K562 (cell line): ENCODE data around the gene ROBO2. TPM values are rescaled to one million over a fixed set of nuclear protein-coding genes. Genes with fewer than 3 reads are reported as not detected.

ENCODE experiments used
- ATAC-seq: fragments of 200-7000 bp; cut with Tn5 transposase; 3 replicates; pipeline ENCODE4 v1.9.1; 2020; ENCODE audit warnings: moderate library complexity
- BruUV-seq: library from RNA; stranded (reverse); fragments of 400-500 nt; replicated peaks from 2 replicates; lab custom pipeline; 2021; lab: Mats Ljungman, UMichigan
- CTCF ChIA-PET: fragments of 300-600 bp; formaldehyde crosslinking; extraction: SDS; loops from one replicate; lab custom pipeline; 2021; ENCODE audit warnings: low intra/inter-chr PET ratio; lab: Yijun Ruan, JAX
- POLR2A ChIA-PET: fragments of 300-600, 350-650 bp; sonication (Branson Sonifier 250); formaldehyde crosslinking; extraction: SDS; loops from one replicate; lab custom pipeline; 2021; ENCODE audit warnings: antibody characterized with exemption, inconsistent platforms; lab: Yijun Ruan, JAX
- DNase-seq, 4 experiments: peaks; one replicate each; pipeline versions ENCODE4 v3.0.0 to v3.0.0-alpha.2; 2011 to 2018; ENCODE audit warnings: low spot score in 3 of 4, mixed read lengths in 3 of 4; ENCODE audit errors: extremely low read depth in 1 of 4
- FAIRE-seq: peaks from 2 replicates; lab custom pipeline; 2011; peaks lifted over from hg19 to GRCh38; lab: Jason Lieb, UNC
- H2AFZ ChIP-seq: 2 replicates; pipeline ENCODE4 v1.6.0; 2011; ENCODE audit warnings: low read depth, low read length, control low read depth, inconsistent platforms
- H3K27ac ChIP-seq: fragments of 200-600 bp; 3 replicates; pipeline ENCODE4 v1.8.0; 2011; ENCODE audit warnings: low read depth, mild to moderate bottlenecking, control low read depth, inconsistent platforms, low read length, moderate library complexity, mixed read lengths; ENCODE audit errors: extremely low read depth
- H3K27me3 ChIP-seq, 2 experiments: fragments of 300-600 bp in 1 of 2; 2 replicates in 1 of 2; 3 replicates in 1 of 2; pipeline versions ENCODE4 v1.6.0 to v1.8.0; 2011; ENCODE audit warnings: inconsistent platforms in 2 of 2, low read length in 2 of 2, mild to moderate bottlenecking in 1 of 2, mixed read lengths in 1 of 2, moderate library complexity in 1 of 2; ENCODE audit not compliant: control insufficient read depth in 2 of 2, insufficient read depth in 2 of 2
- H3K36me3 ChIP-seq: fragments of 300-600 bp; 3 replicates; pipeline ENCODE4 v1.8.0; 2011; ENCODE audit warnings: mild to moderate bottlenecking, low read length, inconsistent platforms; ENCODE audit not compliant: control insufficient read depth, insufficient read depth
- H3K4me1 ChIP-seq, 2 experiments: fragments of 200-600 bp in 1 of 2; replicated peaks in 1 of 2; 2 replicates in 1 of 2; 3 replicates in 1 of 2; pipeline versions ENCODE4 v1.5.1 to v1.8.0; 2011; ENCODE audit warnings: inconsistent platforms in 2 of 2, low read length in 2 of 2, mild to moderate bottlenecking in 1 of 2, mixed read lengths in 1 of 2, moderate library complexity in 1 of 2; ENCODE audit not compliant: control insufficient read depth in 2 of 2, insufficient read depth in 2 of 2
- H3K4me2 ChIP-seq: 2 replicates; pipeline ENCODE4 v1.6.1; 2011; ENCODE audit warnings: low read length, control low read depth, inconsistent platforms, mixed read lengths; ENCODE audit not compliant: insufficient read depth
- H3K4me3 ChIP-seq: fragments of 200-600 bp; sonication (generic), shearing (Covaris generic); 2 replicates; pipeline ENCODE4 v1.5.1; 2016; ENCODE audit warnings: control low read depth, inconsistent platforms
- H3K79me2 ChIP-seq: fragments of 200-600 bp; 3 replicates; pipeline ENCODE4 v1.8.0; 2011; ENCODE audit warnings: low read length, inconsistent platforms; ENCODE audit not compliant: control insufficient read depth, insufficient read depth
- H3K9ac ChIP-seq, 2 experiments: 2 replicates each; pipeline versions ENCODE4 v1.6.0 to v1.6.1; 2011; ENCODE audit warnings: low read depth in 2 of 2, low read length in 2 of 2, control low read depth in 1 of 2, inconsistent platforms in 1 of 2, mild to moderate bottlenecking in 1 of 2, mixed read lengths in 1 of 2; ENCODE audit not compliant: insufficient read depth in 1 of 2
- H3K9me1 ChIP-seq: one replicate; pipeline ENCODE4 v1.6.0; 2011; ENCODE audit warnings: inconsistent platforms, mild to moderate bottlenecking, low read length, moderate library complexity; ENCODE audit not compliant: control insufficient read depth, insufficient read depth
- H3K9me3 ChIP-seq: replicated peaks from 2 replicates; pipeline ENCODE4 v1.5.1; 2011; ENCODE audit warnings: low read depth, low read length, inconsistent platforms; ENCODE audit not compliant: control insufficient read depth, insufficient read depth
- H4K20me1 ChIP-seq: replicated peaks from 2 replicates; pipeline ENCODE4 v1.6.1; 2011; ENCODE audit warnings: low read length, inconsistent platforms, mixed read lengths; ENCODE audit not compliant: control insufficient read depth, insufficient read depth
- BCOR ChIP-seq: fragments of 450-650 bp; IDR thresholded peaks from 2 replicates; pipeline ENCODE4 v1.6.1; 2016
- BRF2 ChIP-seq: IDR thresholded peaks from 3 replicates; pipeline ENCODE4 v1.6.1; 2011; ENCODE audit warnings: borderline replicate concordance, mild to moderate bottlenecking; ENCODE audit not compliant: insufficient read length, insufficient read depth
- MEIS2 ChIP-seq: fragments of 450-650 bp; IDR thresholded peaks from 2 replicates; pipeline ENCODE4 v1.6.1; 2014; ENCODE audit warnings: mild to moderate bottlenecking; ENCODE audit not compliant: partially characterized antibody
- PHB2 ChIP-seq: fragments of 450-650 bp; IDR thresholded peaks from 2 replicates; pipeline ENCODE4 v1.6.1; 2017; ENCODE audit warnings: low read depth
- POLR2AphosphoS5 ChIP-seq: IDR thresholded peaks from 2 replicates; pipeline ENCODE4 v1.6.1; 2011; ENCODE audit warnings: mild to moderate bottlenecking, low read depth, low read length, moderate library complexity; ENCODE audit not compliant: control insufficient read depth, insufficient read depth
- SFPQ ChIP-seq: fragments of 200-400 bp; formaldehyde crosslinking; IDR thresholded peaks from 2 replicates; pipeline ENCODE4 v1.6.1; 2017; ENCODE audit warnings: mild to moderate bottlenecking, low read depth, low read length, moderate library complexity
- SMAD1 ChIP-seq: fragments of 150-350 bp; IDR thresholded peaks from 2 replicates; pipeline ENCODE4 v1.6.1; 2014; ENCODE audit warnings: low read length, low read depth; ENCODE audit not compliant: partially characterized antibody
- SMAD3 ChIP-seq: fragments of 450-650 bp; formaldehyde crosslinking; conservative IDR thresholded peaks from 2 replicates; pipeline ENCODE4 v1.4.0; 2020; ENCODE audit warnings: mild to moderate bottlenecking
- SMARCA5 ChIP-seq: fragments of 450-650 bp; IDR thresholded peaks from 2 replicates; pipeline ENCODE4 v1.6.1; 2016
- TAF1 ChIP-seq: IDR thresholded peaks from 2 replicates; pipeline ENCODE4 v1.6.1; 2011; ENCODE audit warnings: mild to moderate bottlenecking, low read length, moderate library complexity; ENCODE audit not compliant: insufficient read depth, control insufficient read depth, severe bottlenecking; ENCODE audit errors: extremely low read depth
- XRCC5 ChIP-seq: fragments of 200-400 bp; formaldehyde crosslinking; IDR thresholded peaks from 2 replicates; pipeline ENCODE4 v1.6.1; 2017; ENCODE audit warnings: low read depth, mild to moderate bottlenecking, low read length
- YBX1 ChIP-seq: fragments of 450-650 bp; IDR thresholded peaks from 2 replicates; pipeline ENCODE4 v1.7.1; 2016; ENCODE audit warnings: mild to moderate bottlenecking
- WGBS: fragments of 100-300 bp; shearing (Covaris generic); methylation state at CpG from one replicate; pipeline ENCODE4 v1.1.6; 2016; ENCODE audit warnings: low coverage, mixed read lengths; ENCODE audit not compliant: insufficient coverage; ENCODE audit errors: missing lambda C conversion rate; 5-methylcytosine and 5-hydroxymethylcytosine counted together
- in situ Hi-C: fragments of 300-500 bp; cut with MboI; formaldehyde crosslinking; loops from 4 replicates; pipeline ENCODE4 v1.15.0; 2018; ENCODE audit warnings: inconsistent platforms, mixed read lengths
- intact Hi-C: fragments of 100-400 bp; cut with micrococcal nuclease; formaldehyde crosslinking; loops from 2 replicates; pipeline ENCODE4 v1.14.2; 2022
- polyA plus RNA-seq, 8 experiments: library from polyadenylated mRNA; depleted of rRNA in 4 of 8; stranded (reverse) in 5 of 8; unstranded in 3 of 8; fragments of >200 nt; fragmentation: Nextera tagmentation in 2 of 8; fragmentation: Illumina TruSeq in 1 of 8; extraction: Ambion mirVana in 2 of 8; extraction: Trizol in 1 of 8; gene quantifications; 2 replicates each; pipeline versions ENCODE4 v1.2.1 to v1.2.3, GENCODE V29; 2011 to 2014; ENCODE audit warnings: inconsistent platforms in 1 of 8, missing spikeins in 1 of 8
- total RNA-seq, 7 experiments: library from RNA; depleted of rRNA in 6 of 7; stranded (reverse); fragments of >200 nt in 6 of 7; fragmentation: Illumina TruSeq in 2 of 7; extraction: Trizol in 2 of 7; gene quantifications; 2 replicates each; pipeline versions ENCODE4 v1.2.1 to v1.2.3, GENCODE V29; 2011 to 2021; ENCODE audit warnings: low replicate concordance in 1 of 7
- TF ChIP-seq, protein P1 (sequence below): sonication (generic); formaldehyde crosslinking; IDR thresholded peaks from 2 replicates; pipeline ENCODE4 v1.8.1; 2023; ENCODE audit warnings: missing genetic modification reagents, mild to moderate bottlenecking, borderline replicate concordance
- TF ChIP-seq, protein P2 (sequence below), 3 experiments: fragments of 200-800 bp in 1 of 3; sonication (Bioruptor generic) in 1 of 3; sonication (generic) in 1 of 3; formaldehyde crosslinking in 1 of 3; IDR thresholded peaks; 2 replicates each; pipeline versions ENCODE4 v1.6.1 to v1.8.0; 2016 to 2022; ENCODE audit warnings: mild to moderate bottlenecking in 2 of 3, missing compliant biosample characterization in 2 of 3, missing genetic modification characterization in 2 of 3, missing genetic modification reagents in 1 of 3

Gene ROBO2
- total and polyA plus RNA-seq, 9 of the 15 experiments (the other 6 are each of a cell fraction or from before 2014, with no cell fraction given), result 0.84 to 3.0 (median 1.7) TPM

DNA sequence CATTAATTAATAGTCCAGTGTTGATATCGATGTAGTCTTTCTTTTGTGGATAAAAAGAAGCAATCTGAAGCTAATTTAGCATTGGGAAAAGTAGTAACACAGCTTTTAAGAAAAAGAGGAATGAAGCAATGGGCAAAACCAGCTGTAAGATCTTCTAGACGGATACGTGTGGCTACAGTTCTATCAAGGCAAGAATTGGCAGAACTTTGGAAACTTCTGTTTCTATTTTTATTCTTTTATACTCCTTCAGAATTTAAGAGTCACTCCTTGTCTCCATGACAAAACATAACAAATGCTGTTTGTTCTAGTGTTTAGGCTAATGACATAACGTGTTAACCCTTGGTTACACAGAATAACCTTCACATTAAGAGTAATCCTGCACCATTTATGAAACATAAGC lies 289.2 kb downstream of the ROBO2 start:
- 3% methylated on average over 4 of the region's 4 CpGs for WGBS
- FAIRE-seq (no peak), ATAC-seq (no peak), DNase-seq (no peak)
- H3K27ac ChIP-seq, result no peak overlapping the region
- no peaks in the 10 kb centered on the region for H3K27me3 ChIP-seq
- in situ Hi-C loops, result no loop called here
- no peak overlapping the region for H2AFZ ChIP-seq
- BruUV-seq, result no TSS peak
- no peaks in the 10 kb centered on the region for H3K9me1 ChIP-seq
- no peak overlapping the region for H3K4me3 ChIP-seq
- ChIA-PET CTCF (no interaction called here), POLR2A (no interaction called here)
- H3K9ac ChIP-seq, result no peak overlapping the region
- no peak overlapping the region for H3K4me2 ChIP-seq
- H3K9me3 ChIP-seq, result no peaks in the 10 kb centered on the region
- H3K79me2 ChIP-seq, result no peaks in the 10 kb centered on the region
- no peaks in the 10 kb centered on the region for H4K20me1 ChIP-seq
- H3K4me1 ChIP-seq, result no peaks in the 10 kb centered on the region
- intact Hi-C loops, result no loop called here
- H3K36me3 ChIP-seq, result no peaks in the 10 kb centered on the region
- no peak for TF ChIP-seq SMARCA5
- no peak for TF ChIP-seq POLR2AphosphoS5
- TF ChIP-seq SMAD1, result no peak
- no peak for TF ChIP-seq TAF1
- TF ChIP-seq, protein P1, sequence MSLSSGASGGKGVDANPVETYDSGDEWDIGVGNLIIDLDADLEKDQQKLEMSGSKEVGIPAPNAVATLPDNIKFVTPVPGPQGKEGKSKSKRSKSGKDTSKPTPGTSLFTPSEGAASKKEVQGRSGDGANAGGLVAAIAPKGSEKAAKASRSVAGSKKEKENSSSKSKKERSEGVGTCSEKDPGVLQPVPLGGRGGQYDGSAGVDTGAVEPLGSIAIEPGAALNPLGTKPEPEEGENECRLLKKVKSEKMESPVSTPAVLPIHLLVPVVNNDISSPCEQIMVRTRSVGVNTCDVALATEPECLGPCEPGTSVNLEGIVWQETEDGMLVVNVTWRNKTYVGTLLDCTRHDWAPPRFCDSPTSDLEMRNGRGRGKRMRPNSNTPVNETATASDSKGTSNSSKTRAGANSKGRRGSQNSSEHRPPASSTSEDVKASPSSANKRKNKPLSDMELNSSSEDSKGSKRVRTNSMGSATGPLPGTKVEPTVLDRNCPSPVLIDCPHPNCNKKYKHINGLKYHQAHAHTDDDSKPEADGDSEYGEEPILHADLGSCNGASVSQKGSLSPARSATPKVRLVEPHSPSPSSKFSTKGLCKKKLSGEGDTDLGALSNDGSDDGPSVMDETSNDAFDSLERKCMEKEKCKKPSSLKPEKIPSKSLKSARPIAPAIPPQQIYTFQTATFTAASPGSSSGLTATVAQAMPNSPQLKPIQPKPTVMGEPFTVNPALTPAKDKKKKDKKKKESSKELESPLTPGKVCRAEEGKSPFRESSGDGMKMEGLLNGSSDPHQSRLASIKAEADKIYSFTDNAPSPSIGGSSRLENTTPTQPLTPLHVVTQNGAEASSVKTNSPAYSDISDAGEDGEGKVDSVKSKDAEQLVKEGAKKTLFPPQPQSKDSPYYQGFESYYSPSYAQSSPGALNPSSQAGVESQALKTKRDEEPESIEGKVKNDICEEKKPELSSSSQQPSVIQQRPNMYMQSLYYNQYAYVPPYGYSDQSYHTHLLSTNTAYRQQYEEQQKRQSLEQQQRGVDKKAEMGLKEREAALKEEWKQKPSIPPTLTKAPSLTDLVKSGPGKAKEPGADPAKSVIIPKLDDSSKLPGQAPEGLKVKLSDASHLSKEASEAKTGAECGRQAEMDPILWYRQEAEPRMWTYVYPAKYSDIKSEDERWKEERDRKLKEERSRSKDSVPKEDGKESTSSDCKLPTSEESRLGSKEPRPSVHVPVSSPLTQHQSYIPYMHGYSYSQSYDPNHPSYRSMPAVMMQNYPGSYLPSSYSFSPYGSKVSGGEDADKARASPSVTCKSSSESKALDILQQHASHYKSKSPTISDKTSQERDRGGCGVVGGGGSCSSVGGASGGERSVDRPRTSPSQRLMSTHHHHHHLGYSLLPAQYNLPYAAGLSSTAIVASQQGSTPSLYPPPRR (CRISPR knock-in tag), result no peak
- no peak for TF ChIP-seq BRF2
- TF ChIP-seq PHB2, result no peak
- no peak for TF ChIP-seq YBX1
- TF ChIP-seq BCOR, result no peak
- TF ChIP-seq, protein P2, sequence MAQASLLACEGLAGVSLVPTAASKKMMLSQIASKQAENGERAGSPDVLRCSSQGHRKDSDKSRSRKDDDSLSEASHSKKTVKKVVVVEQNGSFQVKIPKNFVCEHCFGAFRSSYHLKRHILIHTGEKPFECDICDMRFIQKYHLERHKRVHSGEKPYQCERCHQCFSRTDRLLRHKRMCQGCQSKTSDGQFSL (CRISPR knock-in tag; IDR thresholded peaks at IDR 0.05), result no peak
- TF ChIP-seq, protein P2 (tag; IDR thresholded peaks at IDR 0.05), result no peak
- no peak for TF ChIP-seq SFPQ
- TF ChIP-seq MEIS2, result no peak
- TF ChIP-seq XRCC5, result no peak
- no peak for TF ChIP-seq SMAD3
